ENCODE data around the gene MAPKAP1. TPM values are rescaled to one million over a fixed set of nuclear protein-coding genes. Genes with fewer than 3 reads are reported as not detected.

MAPKAP1 gene
- total RNA-seq, 4 donors from 2014 or later = 76.5 to 141 (median 87.5) TPM

DNA sequence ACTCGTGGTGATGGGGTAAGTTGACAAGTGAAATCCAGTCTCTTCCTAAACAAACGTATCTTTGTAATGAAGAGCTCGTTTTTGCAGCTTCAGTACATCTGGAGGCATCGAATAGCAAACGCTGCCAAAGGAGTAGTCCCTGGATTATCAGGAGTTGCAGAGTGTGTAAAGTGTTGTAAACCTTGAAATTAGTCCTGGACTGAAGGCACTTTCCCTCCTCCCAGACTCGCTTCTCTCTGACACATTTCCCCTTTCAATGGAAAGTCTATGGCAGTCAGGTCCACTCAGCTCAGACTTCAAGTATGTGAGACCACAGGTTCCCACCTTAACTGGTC is 38.6 kb upstream of the MAPKAP1 start:
- Histone ChIP-seq H3K4me3 (peak overlapping the region; percentile 58 to 85), H3K4me1 (peaks cover 0 to 30% (median 4%) of the 10 kb centered on the region in 3 donors), H3K27me3 (no peaks in the 10 kb centered on the region), H3K27ac (peak overlapping the region; percentile 54 to 96 (median 94)), H3K9me3 (no peaks in the 10 kb centered on the region), H3K36me3 (no peaks in the 10 kb centered on the region)
- no peak for ATAC-seq
- TF ChIP-seq POLR2A (IDR thresholded peaks at IDR 0.05) (no peak), EP300 (IDR thresholded peaks at IDR 0.05) (no peak)
- TF ChIP-seq, protein P1, sequence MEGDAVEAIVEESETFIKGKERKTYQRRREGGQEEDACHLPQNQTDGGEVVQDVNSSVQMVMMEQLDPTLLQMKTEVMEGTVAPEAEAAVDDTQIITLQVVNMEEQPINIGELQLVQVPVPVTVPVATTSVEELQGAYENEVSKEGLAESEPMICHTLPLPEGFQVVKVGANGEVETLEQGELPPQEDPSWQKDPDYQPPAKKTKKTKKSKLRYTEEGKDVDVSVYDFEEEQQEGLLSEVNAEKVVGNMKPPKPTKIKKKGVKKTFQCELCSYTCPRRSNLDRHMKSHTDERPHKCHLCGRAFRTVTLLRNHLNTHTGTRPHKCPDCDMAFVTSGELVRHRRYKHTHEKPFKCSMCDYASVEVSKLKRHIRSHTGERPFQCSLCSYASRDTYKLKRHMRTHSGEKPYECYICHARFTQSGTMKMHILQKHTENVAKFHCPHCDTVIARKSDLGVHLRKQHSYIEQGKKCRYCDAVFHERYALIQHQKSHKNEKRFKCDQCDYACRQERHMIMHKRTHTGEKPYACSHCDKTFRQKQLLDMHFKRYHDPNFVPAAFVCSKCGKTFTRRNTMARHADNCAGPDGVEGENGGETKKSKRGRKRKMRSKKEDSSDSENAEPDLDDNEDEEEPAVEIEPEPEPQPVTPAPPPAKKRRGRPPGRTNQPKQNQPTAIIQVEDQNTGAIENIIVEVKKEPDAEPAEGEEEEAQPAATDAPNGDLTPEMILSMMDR (IDR thresholded peaks at IDR 0.05) = no peak
- 8 to 13% methylated on average over 4 to 6 of the region's 6 CpGs for WGBS, 2 donors (ENCODE audit: low coverage in 1 of 2)

- TF ChIP-seq POLR2A (IDR thresholded peaks at IDR 0.05) (no peak), EP300 (IDR thresholded peaks at IDR 0.05) (no peak), POLR2AphosphoS5 (IDR thresholded peaks at IDR 0.05) (peak; percentile 27)
- TF ChIP-seq, protein P1 (IDR thresholded peaks at IDR 0.05) = no peak
- Histone ChIP-seq H3K4me1 (peaks cover 0 to 24% (median 4%) of the 10 kb centered on the region in 3 donors), H3K36me3 (no peaks in the 10 kb centered on the region), H3K9me3 (no peaks in the 10 kb centered on the region), H3K27ac (peak overlapping the region in 2 of 4 donors; percentile 94 to 95), H3K27me3 (no peaks in the 10 kb centered on the region), H3K4me3 (peak overlapping the region in 1 of 2 donors; percentile 85)
- 13 to 25% methylated on average over 1 of the region's 1 CpG for WGBS, 2 donors (ENCODE audit: low coverage in 1 of 2)
- no peak for ATAC-seq
Measured at GRCh38 chr9:125745018-125745417, 38.0 kb upstream of the MAPKAP1 start.

DNA sequence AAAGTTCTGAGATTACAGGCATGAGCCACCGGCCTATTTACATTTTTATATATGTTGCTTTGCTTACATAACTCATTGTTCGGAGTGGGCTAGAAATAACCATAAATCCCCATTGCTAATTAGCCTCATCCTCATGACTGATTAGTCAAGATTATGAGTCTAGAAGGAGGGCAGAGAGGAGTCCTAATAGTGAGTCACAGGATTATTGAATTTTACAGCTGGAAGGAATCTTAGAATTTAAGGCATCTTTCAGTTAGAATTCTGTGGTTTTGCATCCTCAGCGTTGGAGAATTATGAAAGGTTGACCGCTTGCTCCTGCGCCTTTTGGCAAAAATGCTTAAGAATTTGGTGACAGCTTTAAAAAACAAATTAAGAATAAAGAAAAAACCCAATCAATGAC is 37.6 kb upstream of the MAPKAP1 start:
- Histone ChIP-seq H3K36me3 (no peaks in the 10 kb centered on the region), H3K4me3 (no peak overlapping the region), H3K27ac (no peak overlapping the region), H3K27me3 (no peaks in the 10 kb centered on the region), H3K9me3 (no peaks in the 10 kb centered on the region), H3K4me1 (peaks cover 0 to 20% (median 4%) of the 10 kb centered on the region in 3 donors)
- WGBS, 2 donors (ENCODE audit: low coverage in 1 of 2) = 56 to 59% methylated on average over 4 to 5 of the region's 5 CpGs
- no peak for TF ChIP-seq POLR2AphosphoS5 (IDR thresholded peaks at IDR 0.05)
- no peak for TF ChIP-seq POLR2A (IDR thresholded peaks at IDR 0.05)
- no peak for TF ChIP-seq EP300 (IDR thresholded peaks at IDR 0.05)
- TF ChIP-seq, protein P1 (IDR thresholded peaks at IDR 0.05) = no peak
- ATAC-seq = no peak

DNA sequence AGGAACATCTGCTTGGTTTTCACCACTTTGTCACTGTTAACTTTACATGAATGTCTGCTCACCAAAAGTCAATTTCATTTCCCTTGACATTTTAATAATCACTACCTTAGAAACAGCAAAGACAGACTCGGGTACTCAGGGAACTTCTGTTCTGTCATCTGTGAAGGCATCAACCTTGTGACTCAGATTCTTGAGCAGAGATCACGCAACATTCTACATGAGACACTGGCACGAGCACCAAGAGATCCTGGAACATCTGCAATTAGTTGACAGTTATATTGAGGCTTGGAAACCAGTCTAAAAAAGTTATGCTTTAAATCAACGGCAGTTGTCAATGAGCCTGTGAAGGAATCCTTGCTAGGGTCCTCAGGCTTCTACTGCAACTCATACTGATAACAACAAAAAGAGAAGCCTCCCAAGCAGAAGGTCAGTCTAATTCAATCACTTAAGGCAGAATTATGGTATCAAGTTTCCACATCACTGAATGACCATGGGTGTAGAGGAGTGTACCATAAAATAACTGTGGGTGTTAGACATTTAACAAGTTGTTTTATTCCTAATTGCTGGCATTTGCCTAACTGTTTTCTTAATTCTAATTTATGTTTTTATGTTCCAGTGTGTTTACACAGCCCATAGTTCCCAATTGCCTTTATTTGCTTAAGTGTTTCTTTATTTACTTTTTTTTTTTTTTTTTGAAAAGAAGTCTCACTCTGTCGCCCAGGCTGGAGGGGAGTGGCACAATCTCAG is 36.8 kb upstream of the MAPKAP1 start:
- Histone ChIP-seq H3K9me3 (no peaks in the 10 kb centered on the region), H3K4me1 (peaks cover 0 to 15% (median 4%) of the 10 kb centered on the region in 3 donors), H3K27me3 (no peaks in the 10 kb centered on the region), H3K36me3 (no peaks in the 10 kb centered on the region), H3K4me3 (no peak overlapping the region), H3K27ac (no peak overlapping the region)
- 83 to 89% methylated on average over 3 to 5 of the region's 5 CpGs for WGBS, 2 donors (ENCODE audit: low coverage in 1 of 2)
- TF ChIP-seq, protein P1 (IDR thresholded peaks at IDR 0.05) = no peak
- no peak for ATAC-seq

DNA sequence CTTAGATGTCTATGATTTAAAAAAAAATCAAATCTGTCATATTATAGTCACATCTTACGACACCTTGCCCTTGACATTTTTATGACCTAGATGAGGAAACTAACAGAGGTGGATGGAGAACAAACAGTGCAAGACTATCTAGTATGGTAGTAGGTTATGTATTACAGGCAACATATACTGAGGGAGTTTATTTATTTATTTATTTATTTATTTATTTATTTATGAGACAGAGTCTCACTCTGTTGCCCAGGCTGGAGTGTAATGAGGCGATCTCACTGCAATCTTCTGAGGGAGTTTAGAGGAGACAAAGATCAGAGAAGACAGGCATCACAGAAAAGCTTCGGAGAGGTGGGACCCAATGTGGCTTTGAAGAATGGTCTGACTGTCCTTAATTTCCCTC is 35.6 kb upstream of the MAPKAP1 start:
- no peak overlapping the region for H3K27ac ChIP-seq
- H3K27me3 ChIP-seq = no peaks in the 10 kb centered on the region
- TF ChIP-seq, protein P1 (IDR thresholded peaks at IDR 0.05) = no peak
- TF ChIP-seq POLR2AphosphoS5 (IDR thresholded peaks at IDR 0.05) = no peak
- H3K36me3 ChIP-seq = no peaks in the 10 kb centered on the region
- ATAC-seq = no peak
- WGBS, 2 donors (ENCODE audit: low coverage in 1 of 2) = 90 to 93% methylated on average over 3 of the region's 3 CpGs
- no peaks in the 10 kb centered on the region for H3K9me3 ChIP-seq
- peaks cover 0 to 15% (median 4%) of the 10 kb centered on the region in 3 donors for H3K4me1 ChIP-seq
- no peak overlapping the region for H3K4me3 ChIP-seq

Measured in gastroesophageal sphincter (tissue), 4 donors.